Endothelial cell of umbilical vein (primary cell): ENCODE measurements around the gene HES3. TPM values are rescaled to one million over a fixed set of nuclear protein-coding genes. Genes with fewer than 3 reads are reported as not detected.

Experiments used
- BruUV-seq: library from RNA; stranded (reverse); fragments of 400-500 nt; replicated peaks from 2 replicates; lab custom pipeline; 2021; lab: Mats Ljungman, UMichigan
- CTCF ChIA-PET: fragments of 300-600, 350-600 bp; sonication (Branson Sonifier 250); formaldehyde crosslinking; loops from one replicate; lab custom pipeline; 2021; ENCODE audit warnings: antibody characterized with exemption, inconsistent platforms; lab: Charles Lee
- POLR2A ChIA-PET: fragments of 300-600, 350-600 bp; sonication (Branson Sonifier 250); formaldehyde crosslinking; loops from one replicate; lab custom pipeline; 2021; ENCODE audit warnings: antibody characterized with exemption, inconsistent platforms; lab: Charles Lee
- DNase-seq: peaks from one replicate; pipeline ENCODE4 v3.0.0-alpha.2; 2011; ENCODE audit warnings: low read depth, low spot score
- FAIRE-seq: peaks from 2 replicates; lab custom pipeline; 2011; peaks lifted over from hg19 to GRCh38; lab: Jason Lieb, UNC
- H2AFZ ChIP-seq: 2 replicates; pipeline ENCODE4 v1.6.0; 2012; ENCODE audit warnings: low read depth, low read length, control low read depth, inconsistent platforms
- H3K27ac ChIP-seq: 2 replicates; pipeline ENCODE4 v1.5.1; 2011; ENCODE audit warnings: low read depth, mild to moderate bottlenecking, control low read depth, low read length, moderate library complexity; ENCODE audit not compliant: insufficient read depth
- H3K27me3 ChIP-seq, 2 experiments: 2 replicates each; pipeline versions ENCODE4 v1.6.0 to v1.6.1; 2011; ENCODE audit warnings: low read length in 2 of 2, mixed read lengths in 1 of 2; ENCODE audit not compliant: control insufficient read depth in 2 of 2, insufficient read depth in 2 of 2
- H3K36me3 ChIP-seq, 2 experiments: 2 replicates in 1 of 2; 3 replicates in 1 of 2; pipeline ENCODE4 v1.5.1; 2011; ENCODE audit warnings: low read length in 2 of 2, mild to moderate bottlenecking in 1 of 2, moderate library complexity in 1 of 2; ENCODE audit not compliant: control insufficient read depth in 2 of 2, insufficient read depth in 2 of 2; ENCODE audit errors: extremely low read depth in 1 of 2
- H3K4me1 ChIP-seq: 3 replicates; pipeline ENCODE4 v1.5.1; 2011; ENCODE audit warnings: mild to moderate bottlenecking, low read length; ENCODE audit not compliant: control insufficient read depth, insufficient read depth; ENCODE audit errors: extremely low read depth
- H3K4me2 ChIP-seq: 2 replicates; pipeline ENCODE4 v1.6.1; 2011; ENCODE audit warnings: low read length, control low read depth, mixed read lengths; ENCODE audit not compliant: insufficient read depth
- H3K4me3 ChIP-seq, 3 experiments: fragments of 200-600 bp in 1 of 3; sonication (generic), shearing (Covaris generic) in 1 of 3; replicated peaks in 1 of 3; 2 replicates each; pipeline ENCODE4 v1.5.1; 2011 to 2016; ENCODE audit warnings: control low read depth in 3 of 3, low read length in 3 of 3, mild to moderate bottlenecking in 2 of 3, inconsistent platforms in 1 of 3, low read depth in 1 of 3, moderate library complexity in 1 of 3; ENCODE audit not compliant: insufficient read depth in 1 of 3
- H3K79me2 ChIP-seq: 2 replicates; pipeline ENCODE4 v1.6.0; 2012; ENCODE audit warnings: low read length, inconsistent platforms; ENCODE audit not compliant: control insufficient read depth, insufficient read depth
- H3K9ac ChIP-seq: replicated peaks from 2 replicates; pipeline ENCODE3; 2011; ENCODE audit warnings: low read length, control low read depth; ENCODE audit not compliant: insufficient read depth; ENCODE audit errors: extremely low read depth
- H3K9me1 ChIP-seq: replicated peaks from 3 replicates; pipeline ENCODE4 v1.6.0; 2011; ENCODE audit warnings: mild to moderate bottlenecking, low read length; ENCODE audit not compliant: control insufficient read depth, insufficient read depth; ENCODE audit errors: extremely low read depth
- H3K9me3 ChIP-seq: replicated peaks from 2 replicates; pipeline ENCODE4 v1.5.1; 2012; ENCODE audit warnings: low read length, inconsistent platforms; ENCODE audit not compliant: control insufficient read depth, insufficient read depth
- H4K20me1 ChIP-seq: replicated peaks from 2 replicates; pipeline ENCODE3; 2011; ENCODE audit warnings: mild to moderate bottlenecking, low read length; ENCODE audit not compliant: control insufficient read depth, insufficient read depth; ENCODE audit errors: extremely low read depth
- EZH2 ChIP-seq: IDR thresholded peaks from 2 replicates; pipeline ENCODE4 v1.6.1; 2012; ENCODE audit warnings: borderline replicate concordance, low read depth, mild to moderate bottlenecking, moderate library complexity, low read length, inconsistent platforms; ENCODE audit not compliant: severe bottlenecking
- JUN ChIP-seq: IDR thresholded peaks from 2 replicates; pipeline ENCODE4 v1.6.1; 2011; ENCODE audit warnings: borderline replicate concordance, low read depth; ENCODE audit not compliant: insufficient read length, insufficient read depth
- POLR2AphosphoS5 ChIP-seq: IDR thresholded peaks from 2 replicates; pipeline ENCODE4 v1.6.1; 2012; ENCODE audit warnings: low read depth, mild to moderate bottlenecking, control low read depth, low read length, moderate library complexity; ENCODE audit not compliant: insufficient read depth
- dilution Hi-C: fragments of 300-500 bp; cut with MboI; formaldehyde crosslinking; loops from one replicate; pipeline ENCODE4 v1.15.0; 2019; ENCODE audit warnings: low sequenced_read_pairs; ENCODE audit not compliant: extremely low pct_ligation_motif_present
- intact Hi-C: fragments of 100-400 bp; cut with micrococcal nuclease; formaldehyde crosslinking; loops from one replicate; pipeline ENCODE4 v1.10.0; 2022
- polyA plus RNA-seq, 4 experiments: library from polyadenylated mRNA; depleted of rRNA in 3 of 4; stranded (reverse) in 3 of 4; unstranded in 1 of 4; fragments of >200 nt; gene quantifications; 2 replicates each; pipeline versions ENCODE4 v1.2.1 to v1.2.3, GENCODE V29; 2011 to 2012; ENCODE audit warnings: missing spikeins in 1 of 4
- total RNA-seq: library from RNA; stranded (reverse); gene quantifications from 2 replicates; pipeline ENCODE4 v1.2.3, GENCODE V29; 2021
- TF ChIP-seq, protein P1 (sequence below): IDR thresholded peaks from 2 replicates; pipeline ENCODE4 v1.6.1; 2011; ENCODE audit not compliant: insufficient read depth, insufficient read length

HES3 gene
- total and polyA plus RNA-seq, 2 donors (not counting 3 experiments of a cell fraction or from before 2014, with no cell fraction given), result not detected

DNA sequence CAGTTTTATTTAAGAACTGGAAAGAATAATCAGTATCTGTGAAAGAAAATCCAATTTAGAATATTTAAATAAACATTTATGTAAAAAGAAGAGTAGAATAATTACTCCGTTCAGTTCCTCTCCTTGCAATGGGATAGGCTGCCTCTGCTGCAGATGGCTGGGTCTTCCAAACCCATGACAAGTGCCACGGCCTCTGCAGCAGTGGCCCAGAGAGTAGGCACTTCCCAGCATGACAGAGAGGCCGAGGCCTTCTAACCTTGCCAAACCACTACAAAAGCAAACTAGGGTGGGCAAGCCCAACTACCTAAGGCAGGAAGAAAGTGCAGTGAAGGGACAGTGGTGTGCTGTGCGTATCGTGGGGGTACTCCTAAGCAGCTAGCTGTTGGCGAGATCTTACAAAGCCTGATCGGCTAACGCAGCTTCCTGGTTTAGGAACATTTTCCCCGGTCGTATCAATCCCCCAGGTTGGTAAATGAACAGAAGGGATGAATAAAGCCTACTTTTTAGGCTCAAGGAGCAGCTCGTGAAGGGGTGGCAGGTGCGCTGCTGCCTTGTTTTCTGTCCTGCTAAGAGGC lies 22.7 kb upstream of the HES3 start:
- Histone ChIP-seq H3K36me3 (peaks cover 6 to 18% of the 10 kb centered on the region in 2 experiments), H3K9ac (no peak overlapping the region), H3K4me2 (no peak overlapping the region), H3K27me3 (no peaks in the 10 kb centered on the region), H3K79me2 (peaks cover 1% of the 10 kb centered on the region), H3K27ac (no peak overlapping the region), H3K9me3 (no peaks in the 10 kb centered on the region), H3K9me1 (no peaks in the 10 kb centered on the region), H2AFZ (no peak overlapping the region), H3K4me3 (no peak overlapping the region), H4K20me1 (no peaks in the 10 kb centered on the region), H3K4me1 (no peaks in the 10 kb centered on the region)
- ChIA-PET POLR2A (no interaction called here), CTCF (interaction anchor here (1.7 to 5.3 kb wide), 2 partner anchors 15 to 16 kb away, joined by 4 to 17 read pairs; no protein-coding TSS in a partner anchor)
- dilution Hi-C loops, result no loop called here
- BruUV-seq, result no TSS peak
- DNase-seq, result no peak
- intact Hi-C loops, result no loop called here
- TF ChIP-seq, protein P1, sequence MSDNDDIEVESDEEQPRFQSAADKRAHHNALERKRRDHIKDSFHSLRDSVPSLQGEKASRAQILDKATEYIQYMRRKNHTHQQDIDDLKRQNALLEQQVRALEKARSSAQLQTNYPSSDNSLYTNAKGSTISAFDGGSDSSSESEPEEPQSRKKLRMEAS, result no peak
- TF ChIP-seq EZH2 (no peak), POLR2AphosphoS5 (no peak), JUN (no peak)
- no peak for FAIRE-seq

DNA sequence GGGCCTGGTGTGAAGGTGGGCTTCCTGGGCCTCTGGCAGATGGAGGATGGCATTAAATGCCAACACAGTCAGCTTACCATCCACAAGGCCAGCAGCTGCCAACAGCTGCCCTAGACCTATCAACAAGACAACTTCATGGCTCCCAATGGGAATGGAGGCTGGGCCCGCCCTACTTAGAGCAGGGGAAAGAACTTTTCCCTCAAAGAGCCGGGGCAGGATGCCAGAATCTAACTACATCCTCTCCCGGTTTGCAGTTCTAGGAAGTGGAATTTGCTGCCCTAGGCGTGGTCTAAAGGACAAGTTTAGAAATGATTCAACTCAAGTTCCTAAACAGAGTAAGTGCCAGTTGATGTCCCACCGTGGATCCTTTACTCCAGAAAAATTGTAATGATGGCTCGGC lies 21.3 kb upstream of the HES3 start:
- Histone ChIP-seq H3K27me3 (no peaks in the 10 kb centered on the region), H3K36me3 (peaks cover 8 to 18% of the 10 kb centered on the region in 2 experiments), H3K4me1 (no peaks in the 10 kb centered on the region), H3K4me3 (no peak overlapping the region), H2AFZ (no peak overlapping the region), H3K27ac (no peak overlapping the region), H3K9ac (no peak overlapping the region), H3K9me1 (no peaks in the 10 kb centered on the region), H4K20me1 (no peaks in the 10 kb centered on the region), H3K9me3 (no peaks in the 10 kb centered on the region), H3K4me2 (no peak overlapping the region), H3K79me2 (peaks cover 6% of the 10 kb centered on the region)
- CTCF ChIA-PET, result interaction anchor here (1.7 to 5.3 kb wide), 2 partner anchors 16 to 18 kb away, joined by 4 to 17 read pairs; no protein-coding TSS in a partner anchor
- POLR2A ChIA-PET, result no interaction called here
- dilution Hi-C loops, result no loop called here
- BruUV-seq, result no TSS peak
- FAIRE-seq, result peak; percentile 54
- DNase-seq, result no peak
- no peak for TF ChIP-seq JUN
- TF ChIP-seq, protein P1, result no peak
- intact Hi-C loops, result no loop called here
